Muscle of arm (tissue), 12 donors: ENCODE data around the gene CACNA1B. TPM values are rescaled to one million over a fixed set of nuclear protein-coding genes. Genes with fewer than 3 reads are reported as not detected.
"Not testable (repeated sequence)": the region's sequence is repeated elsewhere in the genome, so short reads cannot be mapped to it uniquely, and the experiment has no call there.

ENCODE experiments used
- DNase-seq: peaks from one replicate; pipeline ENCODE4 v3.0.0-alpha.2; 2013
- polyA plus RNA-seq, 12 donors: library from polyadenylated mRNA; unstranded; fragments of 120-200 nt; gene quantifications; one replicate each; pipeline ENCODE4 v1.2.1, GENCODE V29; 2013; ENCODE audit not compliant: insufficient read length in 12 of 12

Gene CACNA1B
- polyA plus RNA-seq, 12 donors: 0.28 to 1.2 (median 0.59) TPM; not detected in 2

GRCh38 chr9:138134581-138134980 lies 257.0 kb downstream of the CACNA1B start:
- not testable (repeated sequence) for DNase-seq

- DNase-seq: not testable (repeated sequence)
Measured at GRCh38 chr9:138139096-138139495, 261.5 kb downstream of the CACNA1B start.

- not testable (repeated sequence) for DNase-seq
Measured at GRCh38 chr9:138140980-138141379, 263.4 kb downstream of the CACNA1B start.

DNA sequence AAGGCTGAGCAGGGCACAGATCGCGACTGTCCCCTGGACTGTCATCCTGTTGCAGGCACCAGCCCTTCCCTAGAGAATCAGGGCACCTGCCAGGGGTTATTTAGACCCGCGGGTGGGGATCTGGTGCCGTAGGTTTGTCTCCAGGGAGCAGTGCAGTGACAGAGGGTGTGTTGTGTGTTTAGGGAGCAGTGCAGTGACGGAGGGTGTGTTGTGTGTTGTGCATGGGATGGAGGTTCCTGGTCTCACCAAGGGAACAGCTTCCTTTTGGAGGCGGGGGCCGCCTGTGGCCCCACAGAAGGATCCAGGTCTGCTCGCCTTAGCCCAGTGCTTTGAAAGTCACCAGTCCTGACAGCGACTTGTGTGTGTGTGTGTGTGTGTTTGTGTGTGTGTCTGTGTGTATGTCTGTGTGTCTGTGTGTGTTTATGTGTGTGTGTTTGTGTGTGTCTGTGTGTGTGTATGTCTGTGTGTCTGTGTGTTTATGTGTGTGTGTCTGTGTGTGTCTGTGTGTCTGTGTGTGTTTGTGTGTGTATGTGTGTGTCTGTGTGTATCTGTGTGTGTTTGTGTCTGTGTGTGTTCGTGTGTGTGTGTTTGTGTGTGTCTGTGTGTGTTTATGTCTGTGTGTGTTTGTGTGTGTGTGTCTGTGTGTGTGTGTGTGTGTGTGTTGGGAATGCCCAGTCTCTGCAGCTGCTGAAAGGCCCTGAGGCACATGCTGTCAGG lies 265.1 kb downstream of the CACNA1B start:
- not testable (repeated sequence) for DNase-seq

DNA sequence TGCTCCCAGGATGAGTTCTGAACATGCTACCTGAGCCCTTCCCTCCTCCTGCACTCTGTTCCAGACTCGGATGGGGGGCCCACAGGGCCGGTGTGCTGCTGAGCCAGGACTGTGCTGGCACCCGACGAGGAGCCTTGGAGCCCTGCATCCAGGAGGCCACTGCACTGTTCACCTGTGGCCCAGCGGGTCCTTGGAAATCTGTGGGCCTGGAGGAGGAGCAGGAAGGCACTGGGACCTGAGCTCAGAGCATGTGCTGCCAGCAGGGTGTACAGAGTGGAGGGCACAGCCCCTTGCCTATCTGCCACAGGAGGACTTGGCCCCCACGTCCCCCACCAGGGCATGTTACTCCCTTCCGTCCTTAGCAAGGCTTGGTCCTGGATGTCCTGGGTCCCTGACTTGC lies 265.9 kb downstream of the CACNA1B start:
- DNase-seq: not testable (repeated sequence)

DNA sequence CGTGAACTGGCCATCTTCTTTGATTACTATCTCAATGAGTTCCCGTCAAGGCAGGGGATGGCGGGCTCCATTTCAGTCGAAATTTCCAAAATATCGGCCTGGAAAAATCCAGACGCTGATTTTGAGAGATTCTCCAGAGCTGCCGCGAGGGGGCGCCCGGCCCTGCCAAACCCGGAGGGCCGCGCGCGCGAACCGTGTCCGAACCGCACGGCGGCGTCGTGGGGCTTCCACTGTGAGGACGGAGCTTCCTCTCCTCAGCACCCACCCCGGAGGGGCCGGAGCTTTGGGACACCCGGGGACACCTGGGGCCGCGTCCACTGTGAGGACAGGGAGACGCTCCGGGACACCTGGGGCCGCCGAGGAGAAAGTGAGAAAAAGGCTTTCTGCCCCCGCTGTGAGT lies 270.0 kb downstream of the CACNA1B start:
- peak; percentile 6 for DNase-seq

- not testable (repeated sequence) for DNase-seq
Measured at GRCh38 chr9:138149672-138150656, 272.4 kb downstream of the CACNA1B start.

DNA sequence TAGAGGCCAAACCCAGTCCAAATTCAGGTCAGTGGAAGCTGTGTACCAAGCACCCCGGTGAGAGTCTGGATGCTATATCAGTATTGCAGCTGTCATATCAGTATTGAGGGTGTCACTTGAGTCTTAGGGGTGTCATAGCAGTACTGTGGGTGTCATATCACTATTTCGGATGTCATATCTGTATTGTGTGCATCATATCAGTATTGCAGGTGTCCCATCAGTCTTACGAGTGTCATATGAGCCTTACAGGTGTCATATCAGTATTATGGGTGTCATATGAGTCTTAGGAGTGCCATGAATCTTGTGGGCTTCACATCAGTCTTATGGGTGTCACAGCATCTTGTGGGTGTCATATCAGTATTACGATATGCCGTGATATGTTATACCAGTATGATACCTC lies 278.2 kb downstream of the CACNA1B start:
- not testable (repeated sequence) for DNase-seq

DNA sequence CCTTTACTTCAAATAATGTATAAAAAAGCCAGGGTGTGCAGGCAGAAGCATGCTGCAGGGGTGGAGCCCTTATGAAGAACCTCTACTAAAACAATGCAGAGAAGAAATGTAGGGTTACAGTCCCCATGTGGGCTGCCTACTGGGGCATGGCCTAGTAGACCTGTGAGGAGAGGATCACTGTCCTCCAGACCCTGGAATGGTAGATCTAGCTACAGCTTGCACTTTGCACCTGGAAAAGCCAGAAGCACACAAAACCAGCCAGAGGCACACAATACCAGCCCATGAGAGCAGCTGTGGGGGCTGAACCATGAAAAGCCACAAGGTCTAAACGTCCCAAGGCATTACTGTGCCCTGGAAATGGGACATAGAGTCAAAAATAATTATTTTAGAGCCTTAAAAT lies 289.2 kb downstream of the CACNA1B start:
- not testable (repeated sequence) for DNase-seq
